Suppressor macrophage (primary cell): ENCODE measurements around the gene VPS13D.
A peak's percentile ranks its signal among the peaks of the same experiment; 100 is the strongest.
"Not testable (repeated sequence)": the region's sequence is repeated elsewhere in the genome, so short reads cannot be mapped to it uniquely, and the experiment has no call there.

Experiments used
- DNase-seq, 4 experiments: peaks; one replicate each; pipeline ENCODE4 v3.0.0-alpha.2; 2020 to 2022

Gene VPS13D

GRCh38 chr1:12296016-12296415 is 66.2 kb downstream of the VPS13D start:
- DNase-seq = no peak

- DNase-seq = peak; percentile 14 to 81 (median 47)
These were observed 66.8 kb downstream of the VPS13D start for GRCh38 chr1:12296623-12297022.

GRCh38 chr1:12300706-12301105 is 70.9 kb downstream of the VPS13D start:
- DNase-seq = no peak

GRCh38 chr1:12301518-12302237 is 71.8 kb downstream of the VPS13D start:
- no peak for DNase-seq

GRCh38 chr1:12302798-12303447 is 73.1 kb downstream of the VPS13D start:
- no peak for DNase-seq

GRCh38 chr1:12305377-12305776 is 75.5 kb downstream of the VPS13D start:
- DNase-seq = no peak

GRCh38 chr1:12309783-12310742 is 80.2 kb downstream of the VPS13D start:
- DNase-seq = no peak

- peak in 2 of 4 experiments; percentile 44 to 60 for DNase-seq
These were observed 84.6 kb downstream of the VPS13D start for GRCh38 chr1:12314333-12314903.

- peak in 1 of 4 experiments; percentile 43 for DNase-seq
These were observed 85.3 kb downstream of the VPS13D start for GRCh38 chr1:12315146-12315545.

- DNase-seq = peak in 3 of 4 experiments; percentile 19 to 36 (median 34)
These were observed 86.5 kb downstream of the VPS13D start for GRCh38 chr1:12316331-12316730.

- no peak for DNase-seq
These were observed 90.7 kb downstream of the VPS13D start for GRCh38 chr1:12320486-12320885.

GRCh38 chr1:12324423-12324822 is 94.6 kb downstream of the VPS13D start:
- no peak for DNase-seq

- DNase-seq = not testable (repeated sequence)
These were observed 95.1 kb downstream of the VPS13D start for GRCh38 chr1:12324973-12325372.

- no peak for DNase-seq
These were observed 97.2 kb downstream of the VPS13D start for GRCh38 chr1:12326986-12327385.

GRCh38 chr1:12327566-12327965 is 97.7 kb downstream of the VPS13D start:
- no peak for DNase-seq

- no peak for DNase-seq
These were observed 103.4 kb downstream of the VPS13D start for GRCh38 chr1:12333036-12333785.

- no peak for DNase-seq
These were observed 106.0 kb downstream of the VPS13D start for GRCh38 chr1:12335815-12336214.

- DNase-seq = no peak
These were observed 106.6 kb downstream of the VPS13D start for GRCh38 chr1:12336413-12336812.

- no peak for DNase-seq
These were observed 108.2 kb downstream of the VPS13D start for GRCh38 chr1:12338017-12338416.

GRCh38 chr1:12338823-12339222 is 109.0 kb downstream of the VPS13D start:
- no peak for DNase-seq

GRCh38 chr1:12339396-12339795 is 109.6 kb downstream of the VPS13D start:
- no peak for DNase-seq
